Panc1 (cell line): Measurements from ENCODE around the gene RARS2. TPM values are rescaled to one million over a fixed set of nuclear protein-coding genes. Genes with fewer than 3 reads are reported as not detected.

ENCODE experiments used
- ATAC-seq: fragments of 200-7000 bp; cut with Tn5 transposase; 2 replicates; pipeline ENCODE4 v1.9.1; 2020; ENCODE audit warnings: mild to moderate bottlenecking, moderate library complexity
- BruUV-seq: library from RNA; stranded (reverse); fragments of 400-500 nt; replicated peaks from 2 replicates; lab custom pipeline; 2021; lab: Mats Ljungman, UMichigan
- CTCF ChIA-PET: fragments of 300-600 bp; sonication (Branson Sonifier 250); formaldehyde crosslinking; loops from one replicate; lab custom pipeline; 2022; ENCODE audit warnings: antibody characterized with exemption; lab: Charles Lee
- POLR2A ChIA-PET: fragments of 300-600 bp; sonication (Branson Sonifier 250); formaldehyde crosslinking; loops from one replicate; lab custom pipeline; 2022; ENCODE audit warnings: antibody characterized with exemption; lab: Charles Lee
- DNase-seq: peaks from one replicate; pipeline ENCODE4 v3.0.0-alpha.2; 2010; ENCODE audit warnings: low read depth, low spot score
- H3K27ac ChIP-seq: 2 replicates; pipeline ENCODE4 v1.5.1; 2011; ENCODE audit warnings: mild to moderate bottlenecking, low read length, inconsistent platforms
- H3K27me3 ChIP-seq: fragments of 200-500 bp; sonication (Bioruptor generic); 2 replicates; pipeline ENCODE4 v1.6.0; 2014; ENCODE audit warnings: low read length, inconsistent platforms; ENCODE audit not compliant: control insufficient read depth, insufficient read depth
- H3K36me3 ChIP-seq: fragments of 200-500 bp; sonication (Bioruptor generic); 2 replicates; pipeline ENCODE4 v1.5.1; 2014; ENCODE audit warnings: inconsistent platforms, mild to moderate bottlenecking, low read length, moderate library complexity; ENCODE audit not compliant: control insufficient read depth, insufficient read depth
- H3K4me1 ChIP-seq: 2 replicates; pipeline ENCODE4 v1.5.1; 2011; ENCODE audit warnings: inconsistent platforms, mild to moderate bottlenecking, low read length, moderate library complexity; ENCODE audit not compliant: control insufficient read depth, insufficient read depth
- H3K4me3 ChIP-seq, 2 experiments: 2 replicates each; pipeline ENCODE4 v1.5.1; 2011 to 2012; ENCODE audit warnings: low read depth in 2 of 2, low read length in 2 of 2, mild to moderate bottlenecking in 2 of 2, inconsistent platforms in 1 of 2, moderate library complexity in 1 of 2
- H3K9me3 ChIP-seq: fragments of 200-500 bp; sonication (Bioruptor generic); 2 replicates; pipeline ENCODE4 v1.5.1; 2014; ENCODE audit warnings: low read depth, mild to moderate bottlenecking, inconsistent platforms, low read length, moderate library complexity; ENCODE audit not compliant: control insufficient read depth, insufficient read depth
- POLR2AphosphoS5 ChIP-seq: IDR thresholded peaks from 2 replicates; pipeline ENCODE4 v1.6.1; 2012; ENCODE audit warnings: mild to moderate bottlenecking, low read depth, low read length, moderate library complexity
- SIN3A ChIP-seq: IDR thresholded peaks from 2 replicates; pipeline ENCODE4 v1.6.1; 2012; ENCODE audit warnings: low read depth, mild to moderate bottlenecking, low read length, moderate library complexity, borderline replicate concordance; ENCODE audit not compliant: insufficient read depth
- TCF7L2 ChIP-seq: IDR thresholded peaks from 2 replicates; pipeline ENCODE4 v1.6.1; 2011; ENCODE audit warnings: mild to moderate bottlenecking, low read depth, low read length, inconsistent platforms
- in situ Hi-C: cut with HindIII; loops from 2 replicates; pipeline ENCODE4 v1.10.0; 2016; ENCODE audit warnings: low sequenced_read_pairs, low pct_unique_long_range_greater_than_20kb
- intact Hi-C: fragments of 100-400 bp; cut with micrococcal nuclease; formaldehyde crosslinking; loops from one replicate; pipeline ENCODE4 v1.10.0; 2022; ENCODE audit not compliant: unreplicated experiment
- total RNA-seq: library from RNA; stranded (reverse); gene quantifications from one replicate; pipeline ENCODE4 v1.2.1, GENCODE V29; 2021; ENCODE audit not compliant: unreplicated experiment
- TF ChIP-seq, protein P1 (sequence below), 2 experiments: IDR thresholded peaks; 2 replicates each; pipeline ENCODE4 v1.6.1; 2011 to 2012; ENCODE audit warnings: low read depth in 2 of 2, control low read depth in 1 of 2, low read length in 1 of 2, mild to moderate bottlenecking in 1 of 2, moderate library complexity in 1 of 2; ENCODE audit not compliant: insufficient read depth in 1 of 2
- TF ChIP-seq, protein P2 (sequence below): fragments of 450-650 bp; IDR thresholded peaks from 2 replicates; pipeline ENCODE4 v1.5.1; 2017; ENCODE audit warnings: mild to moderate bottlenecking

Gene RARS2
- total RNA-seq, 1 experiment from 2014 or later, result 38.3 TPM

GRCh38 chr6:87633851-87634250 lies 44.1 kb upstream of the RARS2 start:
- CTCF ChIA-PET, result no interaction called here
- DNase-seq (no peak), ATAC-seq (no peak)
- Histone ChIP-seq H3K4me3 (no peak overlapping the region), H3K9me3 (no peaks in the 10 kb centered on the region), H3K36me3 (no peaks in the 10 kb centered on the region), H3K27ac (no peak overlapping the region), H3K4me1 (no peaks in the 10 kb centered on the region), H3K27me3 (no peaks in the 10 kb centered on the region)
- TF ChIP-seq, protein P1, sequence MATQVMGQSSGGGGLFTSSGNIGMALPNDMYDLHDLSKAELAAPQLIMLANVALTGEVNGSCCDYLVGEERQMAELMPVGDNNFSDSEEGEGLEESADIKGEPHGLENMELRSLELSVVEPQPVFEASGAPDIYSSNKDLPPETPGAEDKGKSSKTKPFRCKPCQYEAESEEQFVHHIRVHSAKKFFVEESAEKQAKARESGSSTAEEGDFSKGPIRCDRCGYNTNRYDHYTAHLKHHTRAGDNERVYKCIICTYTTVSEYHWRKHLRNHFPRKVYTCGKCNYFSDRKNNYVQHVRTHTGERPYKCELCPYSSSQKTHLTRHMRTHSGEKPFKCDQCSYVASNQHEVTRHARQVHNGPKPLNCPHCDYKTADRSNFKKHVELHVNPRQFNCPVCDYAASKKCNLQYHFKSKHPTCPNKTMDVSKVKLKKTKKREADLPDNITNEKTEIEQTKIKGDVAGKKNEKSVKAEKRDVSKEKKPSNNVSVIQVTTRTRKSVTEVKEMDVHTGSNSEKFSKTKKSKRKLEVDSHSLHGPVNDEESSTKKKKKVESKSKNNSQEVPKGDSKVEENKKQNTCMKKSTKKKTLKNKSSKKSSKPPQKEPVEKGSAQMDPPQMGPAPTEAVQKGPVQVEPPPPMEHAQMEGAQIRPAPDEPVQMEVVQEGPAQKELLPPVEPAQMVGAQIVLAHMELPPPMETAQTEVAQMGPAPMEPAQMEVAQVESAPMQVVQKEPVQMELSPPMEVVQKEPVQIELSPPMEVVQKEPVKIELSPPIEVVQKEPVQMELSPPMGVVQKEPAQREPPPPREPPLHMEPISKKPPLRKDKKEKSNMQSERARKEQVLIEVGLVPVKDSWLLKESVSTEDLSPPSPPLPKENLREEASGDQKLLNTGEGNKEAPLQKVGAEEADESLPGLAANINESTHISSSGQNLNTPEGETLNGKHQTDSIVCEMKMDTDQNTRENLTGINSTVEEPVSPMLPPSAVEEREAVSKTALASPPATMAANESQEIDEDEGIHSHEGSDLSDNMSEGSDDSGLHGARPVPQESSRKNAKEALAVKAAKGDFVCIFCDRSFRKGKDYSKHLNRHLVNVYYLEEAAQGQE (IDR thresholded peaks at IDR 0.05; ENCODE audit: insufficient read depth in 1 of 2, low read depth in 2 of 2, low read length in 1 of 2), result no peak
- TF ChIP-seq SIN3A (no peak), POLR2AphosphoS5 (no peak), TCF7L2 (no peak)
- TF ChIP-seq, protein P2, sequence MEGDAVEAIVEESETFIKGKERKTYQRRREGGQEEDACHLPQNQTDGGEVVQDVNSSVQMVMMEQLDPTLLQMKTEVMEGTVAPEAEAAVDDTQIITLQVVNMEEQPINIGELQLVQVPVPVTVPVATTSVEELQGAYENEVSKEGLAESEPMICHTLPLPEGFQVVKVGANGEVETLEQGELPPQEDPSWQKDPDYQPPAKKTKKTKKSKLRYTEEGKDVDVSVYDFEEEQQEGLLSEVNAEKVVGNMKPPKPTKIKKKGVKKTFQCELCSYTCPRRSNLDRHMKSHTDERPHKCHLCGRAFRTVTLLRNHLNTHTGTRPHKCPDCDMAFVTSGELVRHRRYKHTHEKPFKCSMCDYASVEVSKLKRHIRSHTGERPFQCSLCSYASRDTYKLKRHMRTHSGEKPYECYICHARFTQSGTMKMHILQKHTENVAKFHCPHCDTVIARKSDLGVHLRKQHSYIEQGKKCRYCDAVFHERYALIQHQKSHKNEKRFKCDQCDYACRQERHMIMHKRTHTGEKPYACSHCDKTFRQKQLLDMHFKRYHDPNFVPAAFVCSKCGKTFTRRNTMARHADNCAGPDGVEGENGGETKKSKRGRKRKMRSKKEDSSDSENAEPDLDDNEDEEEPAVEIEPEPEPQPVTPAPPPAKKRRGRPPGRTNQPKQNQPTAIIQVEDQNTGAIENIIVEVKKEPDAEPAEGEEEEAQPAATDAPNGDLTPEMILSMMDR, result no peak
- POLR2A ChIA-PET, result no interaction called here
- no TSS peak for BruUV-seq
- intact Hi-C loops (no loop called here), in situ Hi-C loops (no loop called here)

DNA sequence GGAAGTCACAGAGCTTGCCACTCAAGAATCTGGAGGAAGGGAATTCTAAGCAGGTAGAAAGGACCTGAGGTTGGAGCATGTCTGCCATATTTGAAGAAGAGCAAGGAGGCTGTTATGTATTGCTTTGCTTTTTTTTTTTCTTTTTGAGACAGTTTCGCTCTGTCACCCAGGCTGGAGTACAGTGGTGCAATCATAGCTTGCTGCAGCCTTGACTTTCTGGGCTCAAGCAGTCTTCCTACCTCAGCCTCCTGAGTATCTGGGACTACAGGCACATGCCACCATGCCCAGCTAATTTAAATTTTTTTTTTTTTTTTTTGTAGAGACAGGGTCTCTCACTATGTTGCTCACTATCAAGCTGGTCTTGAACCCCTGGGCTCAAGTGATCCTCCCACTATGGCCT lies 41.0 kb upstream of the RARS2 start:
- CTCF ChIA-PET, result no interaction called here
- no peaks in the 10 kb centered on the region for H3K9me3 ChIP-seq
- no peak for ATAC-seq
- no peak overlapping the region for H3K27ac ChIP-seq
- no peak overlapping the region for H3K4me3 ChIP-seq
- intact Hi-C loops, result no loop called here
- in situ Hi-C loops, result no loop called here
- H3K27me3 ChIP-seq, result no peaks in the 10 kb centered on the region
- no TSS peak for BruUV-seq
- no peaks in the 10 kb centered on the region for H3K4me1 ChIP-seq
- no peak for DNase-seq
- H3K36me3 ChIP-seq, result no peaks in the 10 kb centered on the region
- POLR2A ChIA-PET, result no interaction called here
- TF ChIP-seq SIN3A, result no peak
- TF ChIP-seq, protein P1 (IDR thresholded peaks at IDR 0.05; ENCODE audit: insufficient read depth in 1 of 2, low read depth in 2 of 2, low read length in 1 of 2), result no peak
- no peak for TF ChIP-seq TCF7L2
- TF ChIP-seq, protein P2, result no peak
